Sigmoid colon (tissue), 7 donors: ENCODE data around the gene SLC9A7. TPM values are rescaled to one million over a fixed set of nuclear protein-coding genes. Genes with fewer than 3 reads are reported as not detected.

Source experiments
- DNase-seq: peaks from one replicate; pipeline ENCODE4 v3.0.0-alpha.2; 2019
- H3K27ac ChIP-seq, 4 donors: fragments of 200-600 bp; sonication (generic); one replicate each; pipeline ENCODE4 v1.5.1; 2016 to 2019; ENCODE audit warnings: mild to moderate bottlenecking in 1 of 4
- H3K27me3 ChIP-seq, 3 donors: fragments of 200-600 bp; sonication (generic); one replicate each; pipeline ENCODE4 v1.5.1; 2019; ENCODE audit warnings: mild to moderate bottlenecking in 1 of 3
- H3K36me3 ChIP-seq, 4 donors: fragments of 200-600 bp; sonication (generic); one replicate each; pipeline ENCODE4 v1.5.1; 2016 to 2019
- H3K4me1 ChIP-seq, 4 donors: fragments of 200-600 bp; sonication (generic); one replicate each; pipeline ENCODE4 v1.5.1; 2017 to 2019
- H3K4me3 ChIP-seq, 4 donors: fragments of 200-600 bp; sonication (generic); one replicate each; pipeline ENCODE4 v1.5.1; 2017 to 2019; ENCODE audit warnings: mild to moderate bottlenecking in 2 of 4, moderate library complexity in 1 of 4
- H3K9me3 ChIP-seq, 4 donors: fragments of 200-600 bp in 3 of 4; sonication (generic) in 3 of 4; one replicate each; pipeline versions ENCODE4 v1.5.1 to v1.6.1; 2013 to 2019
- CTCF ChIP-seq, 4 experiments: fragments of 450-650 bp in 3 of 4; fragments of 200-600 bp in 1 of 4; IDR thresholded peaks; one replicate each; pipeline ENCODE4 v1.5.1; 2016 to 2019; ENCODE audit warnings: antibody characterized with exemption in 4 of 4, mild to moderate bottlenecking in 3 of 4, moderate library complexity in 2 of 4
- EP300 ChIP-seq, 4 donors: sonication (generic); formaldehyde crosslinking; IDR thresholded peaks; one replicate each; pipeline ENCODE4 v1.6.1; 2017; ENCODE audit warnings: antibody characterized with exemption in 4 of 4
- POLR2A ChIP-seq, 2 donors: fragments of 450-650 bp; IDR thresholded peaks; one replicate each; pipeline ENCODE4 v1.6.1; 2016; ENCODE audit warnings: antibody characterized with exemption in 2 of 2, mild to moderate bottlenecking in 2 of 2, moderate library complexity in 2 of 2
- POLR2AphosphoS5 ChIP-seq, 4 donors: sonication (generic); formaldehyde crosslinking; IDR thresholded peaks; one replicate each; pipeline ENCODE4 v1.6.1; 2017; ENCODE audit warnings: antibody characterized with exemption in 4 of 4
- WGBS, 2 donors: extraction: QIAGEN DNeasy Blood & Tissue Kit; methylation state at CpG; one replicate each; pipeline ENCODE4 v1.1.7; 2013; 5-methylcytosine and 5-hydroxymethylcytosine counted together
- intact Hi-C: fragments of 100-400 bp; cut with DNase I; formaldehyde crosslinking; loops from one replicate; pipeline ENCODE4 v1.15.1; 2023
- polyA plus RNA-seq, 3 donors: library from polyadenylated mRNA; stranded (reverse); fragments of 200-250 nt; gene quantifications; one replicate each; pipeline ENCODE4 v1.2.3, GENCODE V29; 2013
- total RNA-seq, 4 donors: library from RNA; depleted of rRNA; stranded (reverse); fragments of >200 nt; gene quantifications; one replicate each; pipeline ENCODE4 v1.1.0, GENCODE V29; 2016
- donor health status: healthy with polysubstance abuse.
- donor health status: Bipolar disorder and iron deficiency.
- donor health status: healthy.

Gene SLC9A7
- total and polyA plus RNA-seq, 7 donors: under 0.01 to 8.8 (median 2.9) TPM

- DNase-seq: no peak
- peaks cover 0 to 9% (median 3%) of the 10 kb centered on the region in 4 donors for H3K4me1 ChIP-seq
- no peaks in the 10 kb centered on the region for H3K36me3 ChIP-seq
- H3K27me3 ChIP-seq: no peaks in the 10 kb centered on the region
- no peak overlapping the region for H3K4me3 ChIP-seq
- peaks cover 0 to 3% (median 0%) of the 10 kb centered on the region in 4 donors for H3K9me3 ChIP-seq
- TF ChIP-seq POLR2AphosphoS5 (IDR thresholded peaks at IDR 0.05) (no peak), EP300 (IDR thresholded peaks at IDR 0.05) (no peak)
- WGBS, 2 donors: 86 to 95% methylated on average over 1 of the region's 1 CpG
- intact Hi-C loops: no loop called here
- no peak overlapping the region for H3K27ac ChIP-seq
Observed at GRCh38 chrX:46762963-46763362, 4.0 kb upstream of the SLC9A7 start.

- DNase-seq: no peak
- TF ChIP-seq POLR2AphosphoS5 (IDR thresholded peaks at IDR 0.05): no peak
- no peak for TF ChIP-seq POLR2A (IDR thresholded peaks at IDR 0.05)
- no peak for TF ChIP-seq CTCF (IDR thresholded peaks at IDR 0.05)
- TF ChIP-seq EP300 (IDR thresholded peaks at IDR 0.05): no peak
- H3K27me3 ChIP-seq: no peaks in the 10 kb centered on the region
- peak overlapping the region in 3 of 4 donors; percentile 49 to 58 (median 55) for H3K4me3 ChIP-seq
- H3K36me3 ChIP-seq: no peaks in the 10 kb centered on the region
- peaks cover 0 to 9% (median 3%) of the 10 kb centered on the region in 4 donors for H3K4me1 ChIP-seq
- H3K27ac ChIP-seq: no peak overlapping the region
- WGBS, 2 donors: 13 to 19% methylated on average over 4 of the region's 4 CpGs
- intact Hi-C loops: loop anchor here (5.0 to 10.0 kb wide), 5 partner anchors 33 to 273 kb away; partner anchors contain the start of genes JADE3 and RP2
- peaks cover 0 to 3% (median 0%) of the 10 kb centered on the region in 4 donors for H3K9me3 ChIP-seq
Observed at GRCh38 chrX:46759645-46759974, 692 bp upstream of the SLC9A7 start.

- no peak for TF ChIP-seq CTCF (IDR thresholded peaks at IDR 0.05)
- no peak for TF ChIP-seq POLR2A (IDR thresholded peaks at IDR 0.05)
- no peak for TF ChIP-seq POLR2AphosphoS5 (IDR thresholded peaks at IDR 0.05)
- no peak for TF ChIP-seq EP300 (IDR thresholded peaks at IDR 0.05)
- no peaks in the 10 kb centered on the region for H3K36me3 ChIP-seq
- H3K27me3 ChIP-seq: no peaks in the 10 kb centered on the region
- peak overlapping the region; percentile 7 to 58 (median 52) for H3K4me3 ChIP-seq
- no peak for DNase-seq
- H3K9me3 ChIP-seq: peaks cover 0 to 3% (median 0%) of the 10 kb centered on the region in 4 donors
- WGBS, 2 donors: 5 to 7% methylated on average over 47 of the region's 47 CpGs
- intact Hi-C loops: loop anchor here (5.0 to 10.0 kb wide), 5 partner anchors 34 to 274 kb away; partner anchors contain the start of genes JADE3 and RP2
- H3K4me1 ChIP-seq: peaks cover 0 to 9% (median 3%) of the 10 kb centered on the region in 4 donors
- H3K27ac ChIP-seq: peak overlapping the region in 3 of 4 donors; percentile 19 to 26 (median 21)
Observed at GRCh38 chrX:46758163-46758955, 559 bp downstream of the SLC9A7 start.

- 60 to 83% methylated on average over 8 of the region's 8 CpGs for WGBS, 2 donors
- Histone ChIP-seq H3K27me3 (no peaks in the 10 kb centered on the region), H3K36me3 (no peaks in the 10 kb centered on the region), H3K9me3 (no peaks in the 10 kb centered on the region), H3K4me3 (no peak overlapping the region), H3K4me1 (peaks cover 0 to 9% (median 3%) of the 10 kb centered on the region in 4 donors), H3K27ac (no peak overlapping the region)
- no peak for DNase-seq
- intact Hi-C loops: loop anchor here (5.0 to 10.0 kb wide), 5 partner anchors 35 to 275 kb away; partner anchors contain the start of genes JADE3 and RP2
- TF ChIP-seq CTCF (IDR thresholded peaks at IDR 0.05) (no peak), EP300 (IDR thresholded peaks at IDR 0.05) (no peak), POLR2AphosphoS5 (IDR thresholded peaks at IDR 0.05) (no peak), POLR2A (IDR thresholded peaks at IDR 0.05) (no peak)
Observed at GRCh38 chrX:46757593-46757992, 1.3 kb downstream of the SLC9A7 start.

- Histone ChIP-seq H3K4me3 (no peak overlapping the region), H3K36me3 (no peaks in the 10 kb centered on the region), H3K27me3 (no peaks in the 10 kb centered on the region), H3K27ac (no peak overlapping the region), H3K9me3 (no peaks in the 10 kb centered on the region), H3K4me1 (peaks cover 0 to 9% (median 3%) of the 10 kb centered on the region in 4 donors)
- TF ChIP-seq EP300 (IDR thresholded peaks at IDR 0.05): no peak
- TF ChIP-seq POLR2AphosphoS5 (IDR thresholded peaks at IDR 0.05): no peak
- TF ChIP-seq CTCF (IDR thresholded peaks at IDR 0.05): no peak
- no peak for TF ChIP-seq POLR2A (IDR thresholded peaks at IDR 0.05)
- no peak for DNase-seq
- intact Hi-C loops: loop anchor here (5.0 to 10.0 kb wide), 5 partner anchors 35 to 275 kb away; partner anchors contain the start of genes JADE3 and RP2
- 58 to 79% methylated on average over 8 of the region's 8 CpGs for WGBS, 2 donors
Observed at GRCh38 chrX:46757052-46757451, 1.9 kb downstream of the SLC9A7 start.
